Measurements from ENCODE around the gene MRPL20.
"Not testable (repeated sequence)": the region's sequence is repeated elsewhere in the genome, so short reads cannot be mapped to it uniquely, and the experiment has no call there.

Gene MRPL20

GRCh38 chr1:1406821-1407635, at the start of gene MRPL20:
Gene MRPL20 (minus strand): TSS chr1:1407293. CDS start chr1:1407217, 76 bp downstream.
- DNase-seq: peak; percentile 80

GRCh38 chr1:1456683-1457255, 49.7 kb upstream of the MRPL20 start:
- not testable (repeated sequence) for DNase-seq

GRCh38 chr1:1455934-1456333, 48.8 kb upstream of the MRPL20 start:
- DNase-seq: not testable (repeated sequence)

GRCh38 chr1:1455366-1455884, 48.3 kb upstream of the MRPL20 start:
- DNase-seq: no peak

- not testable (repeated sequence) for DNase-seq
Measured at GRCh38 chr1:1454286-1455056, 47.4 kb upstream of the MRPL20 start.

GRCh38 chr1:1452882-1453281, 45.8 kb upstream of the MRPL20 start:
- DNase-seq: peak; percentile 5

DNA sequence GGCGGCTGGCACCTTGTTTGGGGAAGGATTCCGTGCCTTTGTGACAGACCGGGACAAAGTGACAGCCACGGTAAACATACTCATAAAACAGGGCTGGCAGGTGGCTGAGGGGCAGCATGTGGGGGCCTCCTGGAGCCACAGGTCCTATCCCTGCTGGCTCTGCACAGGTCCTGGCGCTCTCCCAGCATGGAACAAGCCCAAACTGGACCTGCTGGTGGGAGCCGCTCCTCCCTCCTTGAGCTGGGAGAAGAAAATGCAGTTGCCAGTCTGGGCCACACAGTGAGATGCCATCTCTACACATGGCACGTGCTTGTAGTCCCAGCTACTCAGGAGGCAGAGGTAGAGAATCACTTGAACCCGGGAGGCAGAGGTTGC, 45.3 kb upstream of the MRPL20 start:
- peak; percentile 19 for DNase-seq

- DNase-seq: no peak
Measured at GRCh38 chr1:1451696-1452364, 44.7 kb upstream of the MRPL20 start.

DNA sequence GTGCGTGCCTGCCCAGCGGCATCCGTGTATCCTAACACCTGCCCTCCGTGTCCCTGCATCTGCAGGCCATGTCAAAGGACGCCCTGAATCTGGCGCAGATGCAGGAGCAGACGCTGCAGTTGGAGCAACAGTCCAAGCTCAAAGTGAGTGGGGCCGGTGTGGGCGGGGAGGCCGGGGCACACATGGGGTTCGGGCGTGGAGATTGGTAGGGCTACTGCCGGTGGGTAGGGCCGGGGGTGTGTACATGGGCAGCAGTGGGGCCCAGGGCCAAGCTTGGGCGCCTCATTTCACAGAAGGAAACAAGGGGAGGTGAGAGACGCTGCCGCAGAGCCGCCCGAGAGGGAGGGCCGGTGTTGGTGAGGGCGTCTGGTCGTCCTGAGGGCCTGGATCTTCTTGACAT, 43.5 kb upstream of the MRPL20 start:
- DNase-seq: not testable (repeated sequence)

GRCh38 chr1:1449099-1449739, 42.1 kb upstream of the MRPL20 start, which contains the start of gene ATAD3C:
Gene ATAD3C (plus strand): TSS chr1:1449689. CDS start chr1:1450684, 995 bp downstream.
- DNase-seq: no peak

DNA sequence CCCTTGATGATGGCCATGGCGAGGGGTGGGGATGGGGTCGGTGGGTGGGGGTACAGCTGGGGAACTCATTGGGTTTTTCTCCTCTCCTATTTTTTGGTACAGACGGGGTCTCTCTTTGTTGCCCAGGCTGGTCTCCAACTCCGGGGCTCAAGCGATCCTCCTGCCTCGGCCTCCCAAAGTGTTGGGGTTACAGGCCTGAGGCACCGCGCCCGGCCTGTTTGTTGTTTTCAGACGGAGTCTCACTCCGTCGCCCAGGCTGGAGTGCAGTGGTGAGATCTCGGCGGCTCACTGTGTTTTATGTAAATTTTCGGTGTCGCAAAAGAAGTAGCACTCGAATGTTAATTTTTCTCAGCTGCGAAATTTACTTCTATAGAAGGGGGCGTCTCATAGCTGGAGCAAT, 39.5 kb upstream of the MRPL20 start:
- DNase-seq: not testable (repeated sequence)

DNA sequence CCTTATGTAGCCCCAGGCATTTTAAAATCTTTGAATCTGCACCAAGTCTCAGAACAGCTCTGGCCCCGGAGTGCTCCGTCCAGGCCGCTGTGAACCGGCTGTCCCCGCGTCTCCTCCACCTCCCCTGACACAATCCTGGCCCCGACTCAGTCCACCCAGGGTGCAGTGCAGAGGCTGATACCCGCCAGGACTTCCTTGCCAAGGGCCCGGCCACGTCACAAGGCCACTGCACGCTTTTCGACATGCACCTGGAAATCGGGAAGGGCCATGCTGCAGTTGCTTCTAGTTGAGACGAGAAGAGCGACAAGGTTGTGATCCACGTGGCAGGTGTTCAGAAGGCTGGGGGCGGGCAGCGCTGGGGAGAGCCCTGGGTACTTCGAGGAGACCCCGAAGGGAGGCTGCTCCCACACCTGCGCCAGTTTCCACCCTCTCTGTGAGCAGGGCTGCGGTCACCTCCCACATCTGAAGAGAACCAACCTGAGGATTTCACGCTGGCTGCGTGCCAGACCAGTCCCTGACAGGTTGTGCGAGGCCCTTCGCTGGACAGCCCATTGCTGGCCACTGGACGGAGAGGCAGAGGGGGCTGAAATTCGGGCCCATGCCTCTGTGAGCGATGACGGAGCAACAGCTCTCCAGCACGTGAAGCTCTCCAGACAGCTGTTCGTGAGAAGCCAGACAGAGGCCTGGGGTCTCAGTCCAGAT, 35.1 kb upstream of the MRPL20 start:
- no peak for DNase-seq

GRCh38 chr1:1441002-1441888, 34.2 kb upstream of the MRPL20 start:
- DNase-seq: peak; percentile 11

GRCh38 chr1:1440262-1441001, 33.3 kb upstream of the MRPL20 start:
- no peak for DNase-seq

GRCh38 chr1:1439546-1440261, 32.6 kb upstream of the MRPL20 start:
- DNase-seq: no peak

DNA sequence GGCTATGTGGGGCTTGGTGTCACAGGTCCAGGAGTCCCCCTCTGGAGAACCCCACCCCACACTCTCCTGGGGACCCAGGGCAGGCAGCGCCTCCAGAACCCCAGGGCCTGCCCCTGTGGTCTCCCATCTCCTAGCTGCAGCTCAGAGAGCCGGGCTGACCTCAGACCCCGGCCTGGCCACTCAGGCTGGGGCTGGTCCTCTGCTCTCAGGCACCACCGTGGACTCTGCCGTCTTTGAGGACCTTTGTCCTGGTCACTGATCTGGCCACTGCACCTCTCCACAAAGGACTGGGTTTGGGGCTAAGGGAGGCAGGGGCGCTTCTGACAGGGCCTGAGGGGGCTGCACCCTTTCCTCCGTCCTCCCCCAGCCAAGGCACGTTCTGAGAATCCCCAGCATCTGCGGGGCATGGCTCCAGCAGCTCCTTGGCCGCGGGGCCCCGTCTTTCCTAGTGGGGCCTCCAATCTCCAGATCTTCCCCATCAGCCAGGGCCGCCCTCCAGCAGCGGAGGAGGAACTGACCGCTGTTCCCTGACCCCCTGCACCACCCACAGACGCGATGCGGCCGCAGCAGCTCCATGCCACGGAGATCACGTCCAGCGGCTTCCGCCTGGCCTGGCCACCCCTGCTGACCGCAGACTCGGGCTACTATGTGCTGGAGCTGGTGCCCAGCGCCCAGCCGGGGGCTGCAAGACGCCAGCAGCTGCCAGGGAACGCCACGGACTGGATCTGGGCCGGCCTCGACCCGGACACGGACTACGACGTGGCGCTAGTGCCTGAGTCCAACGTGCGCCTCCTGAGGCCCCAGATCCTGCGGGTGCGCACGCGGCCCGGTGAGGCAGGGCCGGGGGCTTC, 31.7 kb upstream of the MRPL20 start:
- no peak for DNase-seq

DNA sequence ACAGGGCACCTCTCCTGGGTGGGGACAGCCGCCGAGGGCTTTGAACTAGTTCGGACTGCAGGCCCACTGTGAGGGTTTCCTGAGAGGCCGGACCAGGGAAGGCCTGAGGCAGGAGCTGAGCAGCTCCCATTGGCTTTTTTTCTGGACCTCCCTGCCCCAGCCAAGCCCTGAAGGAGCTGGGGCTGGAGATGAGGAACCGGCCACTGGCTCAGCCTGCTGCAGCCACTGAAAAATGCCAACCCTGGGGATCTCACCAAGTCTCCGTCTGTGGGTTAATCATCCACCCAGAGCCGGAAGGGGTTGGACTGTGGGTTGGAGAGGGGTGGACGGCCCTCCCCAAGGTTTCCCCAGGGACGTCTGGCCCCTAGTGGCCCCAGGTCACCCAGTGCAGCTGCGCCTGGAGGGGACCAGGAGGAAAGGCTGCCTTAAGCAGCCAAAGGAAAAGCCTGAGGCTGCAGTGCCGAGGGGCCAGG, 30.8 kb upstream of the MRPL20 start:
- no peak for DNase-seq

Measured in NCI-H774 (cell line).